GM12892 (cell line): ENCODE results near the gene PKDCC.

Experiments used
- POLR2A ChIP-seq: IDR thresholded peaks from 2 replicates; pipeline ENCODE4 v1.6.1; 2011; ENCODE audit warnings: low read depth, low read length, control low read depth
- POLR2AphosphoS5 ChIP-seq: IDR thresholded peaks from 2 replicates; pipeline ENCODE4 v1.6.1; 2011; ENCODE audit warnings: low read depth, low read length, control low read depth
- TAF1 ChIP-seq: IDR thresholded peaks from 2 replicates; pipeline ENCODE4 v1.6.1; 2011; ENCODE audit warnings: low read depth, mild to moderate bottlenecking, control low read depth, low read length, borderline replicate concordance

GRCh38 chr2:42028571-42029148, 19.2 kb upstream of the PKDCC start:
- peak; percentile 22; the same call in 1 of the 2 replicates for TF ChIP-seq POLR2AphosphoS5
- TF ChIP-seq POLR2A: peak; percentile 57; the same call in 1 of the 2 replicates
- no peak for TF ChIP-seq TAF1
